Measurements from ENCODE around the gene TRAF3. TPM values are rescaled to one million over a fixed set of nuclear protein-coding genes. Genes with fewer than 3 reads are reported as not detected.
"Not testable (repeated sequence)": the region's sequence is repeated elsewhere in the genome, so short reads cannot be mapped to it uniquely, and the experiment has no call there.

The TRAF3 gene
- total RNA-seq, 2 experiments from 2014 or later, result 52.9 to 54.4 TPM

DNA sequence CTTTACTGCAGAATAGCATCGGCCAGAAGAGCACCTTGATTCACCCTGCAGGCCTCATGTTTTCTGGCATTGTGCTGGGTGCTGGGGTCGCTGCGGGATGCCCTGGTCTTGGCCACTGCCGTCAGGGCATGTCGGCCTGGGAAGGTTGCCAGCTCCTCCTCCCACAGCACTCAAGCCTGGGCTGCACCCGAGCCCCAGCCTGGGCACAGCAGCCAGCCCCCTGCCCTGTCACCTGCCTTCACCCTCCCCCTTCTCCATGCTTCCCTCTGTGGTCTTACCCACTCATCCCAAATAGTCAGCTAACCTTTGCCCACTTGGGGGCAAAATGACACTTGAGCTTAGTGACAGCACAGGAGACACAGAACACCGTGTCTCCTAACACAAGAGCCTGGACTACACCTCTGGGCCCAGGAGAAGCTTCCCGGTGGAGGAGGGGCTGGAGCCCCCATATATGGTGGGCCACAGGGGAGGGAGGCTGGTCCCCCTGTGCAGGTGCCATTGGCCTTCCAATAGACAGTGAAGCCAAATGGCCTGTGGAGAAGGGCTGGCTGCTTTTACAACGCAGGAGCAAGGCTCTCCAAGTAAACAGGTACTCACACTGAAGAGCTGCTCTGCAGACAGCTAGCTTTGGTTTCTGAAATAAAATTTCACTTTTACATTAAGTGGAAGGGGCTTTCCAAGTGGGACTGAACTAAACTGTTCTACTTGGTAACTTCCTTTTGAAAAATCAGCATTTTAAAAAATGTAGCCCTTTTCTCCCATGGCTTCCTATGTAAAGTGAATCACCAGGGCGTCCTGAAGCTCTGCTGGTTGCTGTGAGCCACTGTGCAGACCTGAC lies 94.0 kb downstream of the TRAF3 start:
- CTCF ChIA-PET, result interaction anchor here (0.9 kb wide), 1 partner anchor 19 kb away, joined by 3 read pairs; no protein-coding TSS in a partner anchor
- POLR2A ChIA-PET, result no interaction called here

DNA sequence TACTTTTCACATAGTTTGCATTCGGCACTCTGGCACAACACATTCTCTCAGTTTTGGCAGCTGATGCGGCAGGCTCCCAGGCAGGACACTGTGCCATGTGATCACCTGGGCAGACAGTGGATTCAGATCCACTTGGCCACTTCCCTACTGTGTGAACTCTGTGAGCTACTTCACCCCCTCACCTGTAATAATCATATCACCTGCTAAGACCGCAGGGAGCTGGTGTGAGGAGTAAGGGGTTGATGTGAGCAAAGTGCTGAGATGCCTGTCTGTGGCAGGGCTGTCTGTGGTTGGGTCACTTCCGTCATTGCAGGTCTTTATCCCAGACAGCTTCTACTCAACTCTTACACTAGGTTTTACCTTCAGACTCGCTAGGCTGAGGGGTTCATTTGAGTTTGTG lies 94.8 kb downstream of the TRAF3 start:
- ChIA-PET CTCF (no interaction called here), POLR2A (no interaction called here)

DNA sequence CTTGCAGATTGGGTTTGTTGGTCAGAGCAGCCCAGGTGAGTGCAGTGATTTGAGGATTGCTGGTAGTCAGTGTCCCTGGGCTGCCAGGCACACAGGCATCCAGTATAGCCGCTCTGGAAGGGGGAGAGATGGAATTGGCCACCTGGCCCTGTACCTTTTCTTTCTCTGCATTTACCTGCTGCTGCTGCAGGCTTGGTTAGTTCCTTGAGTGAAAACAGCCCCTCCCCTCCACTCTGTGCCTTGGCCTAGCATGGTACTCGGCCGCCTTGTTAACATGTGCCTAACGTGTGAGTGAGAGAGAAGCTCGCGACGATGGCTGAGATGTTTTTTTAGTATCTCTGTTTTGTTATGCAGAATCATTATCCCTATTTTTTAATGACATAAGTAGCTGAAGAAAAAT lies 95.9 kb downstream of the TRAF3 start:
- POLR2A ChIA-PET, result no interaction called here
- CTCF ChIA-PET, result no interaction called here

DNA sequence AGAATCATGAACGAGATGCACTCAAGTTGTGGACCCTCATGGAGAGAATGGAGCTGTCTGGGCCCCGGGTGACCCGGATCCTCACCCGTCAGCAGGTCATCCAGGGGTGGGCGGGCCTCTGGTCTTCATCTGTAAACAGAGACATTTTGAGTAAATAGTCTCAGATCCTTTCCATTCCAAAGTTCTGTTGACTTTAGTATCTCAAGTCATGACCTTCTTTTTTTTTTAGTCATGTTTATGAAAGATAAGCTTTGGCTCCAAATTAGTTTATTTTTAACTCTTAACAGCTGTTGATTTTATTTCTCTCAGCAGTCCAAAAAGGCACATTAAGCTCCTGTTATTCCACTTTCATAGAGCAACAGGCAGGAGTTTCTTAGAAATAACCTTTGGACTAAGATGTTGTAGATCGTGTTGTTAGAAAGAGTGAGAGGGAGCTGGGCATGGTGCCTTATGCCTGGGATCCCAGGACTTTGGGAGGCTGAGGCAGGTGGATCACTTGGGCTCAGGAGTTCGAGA lies 96.4 kb downstream of the TRAF3 start:
- ChIA-PET CTCF (no interaction called here), POLR2A (interaction anchor here (0.6 kb wide), 3 partner anchors 74 to 983 kb away, joined by 3 read pairs; no protein-coding TSS in a partner anchor)

DNA sequence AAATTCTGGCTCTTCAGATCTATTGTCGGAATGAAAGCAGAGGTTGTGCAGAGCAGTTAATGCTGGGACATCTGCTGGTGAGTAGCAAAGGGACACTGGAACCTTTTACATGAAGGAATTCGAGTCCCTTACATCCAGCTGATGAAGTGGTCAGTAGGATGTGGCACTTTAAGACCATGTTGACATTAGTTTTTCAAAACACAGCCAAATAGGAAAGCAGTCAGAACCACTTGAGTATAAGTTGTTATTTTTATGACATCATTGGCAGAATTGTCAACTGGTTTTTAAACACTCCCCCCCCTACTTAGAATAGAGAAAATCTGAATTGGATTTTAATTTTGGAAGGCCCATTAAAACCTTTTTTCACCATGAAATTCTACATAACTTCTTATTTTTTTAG lies 98.4 kb downstream of the TRAF3 start:
- POLR2A ChIA-PET, result no interaction called here
- CTCF ChIA-PET, result no interaction called here

DNA sequence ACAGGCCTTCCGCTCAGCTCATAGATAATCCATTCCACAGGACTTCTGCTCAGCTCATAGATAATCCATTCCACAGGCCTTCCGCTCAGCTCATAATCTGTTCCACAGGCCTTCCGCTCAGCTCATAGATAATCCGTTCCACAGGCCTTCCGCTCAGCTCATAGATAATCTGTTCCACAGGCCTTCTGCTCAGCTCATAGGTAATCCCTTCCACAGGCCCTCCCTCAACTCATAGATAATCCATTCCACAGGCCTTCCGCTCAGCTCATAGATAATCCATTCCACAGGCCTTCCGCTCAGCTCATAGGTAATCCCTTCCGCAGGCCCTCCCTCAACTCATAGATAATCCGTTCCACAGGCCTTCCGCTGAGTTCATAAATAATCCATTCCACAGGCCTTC lies 100.3 kb downstream of the TRAF3 start:
- POLR2A ChIA-PET, result not testable (repeated sequence)
- CTCF ChIA-PET, result interaction anchor here (0.7 to 1.2 kb wide), 5 partner anchors 9 to 312 kb away, joined by 3 to 5 read pairs (median 3); no protein-coding TSS in a partner anchor

DNA sequence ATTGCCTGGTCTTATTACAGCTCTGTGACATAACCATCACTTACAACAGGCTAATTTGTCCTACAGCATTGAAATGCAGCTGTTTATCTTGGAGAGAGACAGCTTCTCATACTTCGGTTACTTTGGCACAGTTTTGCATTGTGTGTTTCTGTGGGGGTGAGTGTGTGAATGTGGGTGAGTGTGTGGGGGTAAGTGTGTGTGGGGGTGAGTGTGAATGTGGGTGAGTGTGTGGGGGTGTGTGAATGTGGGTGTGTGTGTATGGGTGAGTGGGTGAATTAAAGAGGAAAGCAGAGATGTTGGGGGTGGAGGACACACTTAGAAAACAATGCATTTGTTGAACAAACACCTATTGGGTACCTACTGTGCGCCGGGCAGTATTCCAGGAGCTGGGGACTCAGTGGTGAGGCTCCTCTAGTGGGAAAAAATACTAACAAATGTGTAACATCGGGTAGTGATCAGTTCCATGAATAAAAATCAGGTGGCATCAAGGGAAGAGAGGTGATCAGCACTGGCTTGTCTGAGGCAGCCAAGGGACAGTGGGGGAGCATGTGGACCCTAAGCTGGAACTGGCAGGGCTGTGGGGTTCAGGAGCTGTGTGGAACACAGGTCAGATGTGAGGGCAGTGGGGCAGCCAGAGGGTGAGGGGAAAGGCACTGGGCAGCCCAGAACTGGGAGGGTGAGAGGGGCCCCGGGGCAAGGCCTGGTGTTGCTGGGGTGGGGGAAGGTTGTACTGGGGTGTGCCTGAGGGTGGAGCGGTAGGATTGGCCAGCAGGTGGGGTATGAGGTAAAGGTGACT lies 101.1 kb downstream of the TRAF3 start:
- POLR2A ChIA-PET, result no interaction called here

DNA sequence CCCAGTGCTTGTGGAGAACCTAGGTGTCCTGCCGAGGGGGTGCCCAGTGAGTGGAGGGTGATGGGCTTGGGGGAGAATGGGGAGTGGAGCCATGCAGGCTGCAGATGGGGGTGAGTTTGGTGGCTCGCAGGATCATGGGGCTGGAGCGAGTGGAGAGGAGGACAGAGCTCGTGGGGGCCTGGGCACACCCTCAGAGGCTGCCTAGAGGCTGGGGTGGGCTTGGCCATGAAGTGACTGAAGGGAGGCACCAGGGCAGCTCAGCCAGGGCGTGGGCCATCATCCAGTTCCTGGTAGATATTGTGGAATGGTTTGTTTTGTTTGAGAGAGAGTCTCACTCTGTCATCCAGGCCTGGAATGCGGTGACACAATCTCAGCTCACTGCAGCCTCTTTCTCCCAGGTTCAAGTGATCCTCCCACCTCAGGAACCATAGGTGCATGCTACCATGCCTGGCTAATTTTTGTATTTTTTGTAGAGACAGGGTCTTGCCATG lies 101.8 kb downstream of the TRAF3 start:
- POLR2A ChIA-PET, result interaction anchor here (0.7 kb wide), 1 partner anchor 19 kb away, joined by 3 read pairs; no protein-coding TSS in a partner anchor
- CTCF ChIA-PET, result interaction anchor here (0.6 kb wide), 1 partner anchor 18 kb away, joined by 3 read pairs; no protein-coding TSS in a partner anchor

More for the DNA sequence above, 101.1 kb downstream of the TRAF3 start:
- CTCF ChIA-PET, result interaction anchor here (0.7 kb wide), 2 partner anchors 29 to 86 kb away, joined by 3 to 4 read pairs; no protein-coding TSS in a partner anchor

DNA sequence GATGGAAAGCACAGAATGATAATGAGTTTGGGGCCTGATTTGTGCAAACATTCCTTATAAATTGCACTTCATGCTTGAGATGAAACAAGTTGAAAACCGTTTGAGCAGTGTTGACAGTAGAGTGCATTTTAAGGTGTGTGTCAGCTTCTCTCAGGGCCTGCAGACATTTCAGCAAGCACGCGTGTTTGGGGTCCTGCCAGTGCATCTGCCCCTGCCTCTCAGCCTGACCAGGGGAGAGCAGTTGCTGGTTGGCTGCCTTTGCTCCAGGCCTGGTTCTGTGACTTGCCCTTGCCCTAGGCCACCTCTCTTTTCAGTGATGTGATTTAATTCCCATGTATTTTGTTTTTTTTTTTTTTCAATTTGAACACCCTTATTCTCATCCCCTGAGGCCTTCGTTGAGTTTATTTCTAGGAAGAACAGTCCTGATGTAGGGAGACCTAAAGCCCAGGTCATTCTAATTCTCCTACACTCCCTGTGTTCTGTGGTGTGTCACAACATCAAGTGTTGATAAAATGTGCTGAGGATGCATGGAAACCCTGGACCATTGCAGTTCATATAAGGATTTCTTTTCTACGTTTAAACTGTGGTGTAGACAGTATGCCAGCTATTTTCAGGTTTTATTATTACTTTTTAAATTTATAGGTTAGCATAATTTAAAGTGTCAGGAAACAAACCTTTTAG lies 105.1 kb downstream of the TRAF3 start:
- ChIA-PET CTCF (interaction anchor here (1.1 to 1.7 kb wide), 2 partner anchors 324 to 520 kb away, joined by 3 to 4 read pairs; no protein-coding TSS in a partner anchor), POLR2A (no interaction called here)

DNA sequence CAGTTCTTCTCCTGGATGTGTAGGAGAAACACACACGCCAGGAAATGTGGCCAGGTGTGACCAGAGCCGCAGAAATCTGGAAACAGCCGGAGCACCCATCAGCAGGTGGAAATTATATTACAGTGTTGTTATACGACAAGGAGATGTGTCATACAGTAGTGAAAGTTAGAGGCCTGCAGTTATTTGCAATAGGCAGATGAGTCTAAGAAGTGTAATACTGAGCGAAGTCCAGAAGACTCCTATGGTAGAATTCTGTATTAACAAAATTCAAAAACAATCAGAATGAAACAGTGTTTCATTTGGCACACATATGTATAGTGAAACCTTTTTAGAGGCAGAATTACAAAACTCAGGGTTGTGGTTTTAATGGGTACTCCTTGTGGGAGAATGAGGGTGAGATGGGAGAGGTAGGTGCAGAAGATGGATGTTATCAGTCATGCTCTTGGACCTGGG lies 105.9 kb downstream of the TRAF3 start:
- ChIA-PET CTCF (no interaction called here), POLR2A (no interaction called here)

DNA sequence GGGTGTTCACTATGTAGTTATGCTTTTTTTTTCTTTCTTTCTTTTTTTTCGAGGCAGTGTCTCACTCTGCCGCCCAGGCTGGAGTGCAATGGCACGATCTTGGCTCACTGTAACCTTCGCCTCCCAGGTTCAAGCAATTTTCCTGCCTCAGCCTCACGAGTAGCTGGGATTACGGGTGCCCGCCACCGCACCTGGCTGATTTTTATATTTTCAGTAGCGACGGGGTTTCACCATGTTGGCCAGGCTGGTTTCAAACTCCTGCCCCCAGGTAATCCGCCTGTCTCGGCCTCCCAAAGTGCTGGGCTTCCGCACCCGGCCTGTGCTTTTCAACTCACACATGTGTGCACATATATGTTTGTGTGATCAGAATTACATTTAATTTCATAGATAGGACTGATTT lies 106.3 kb downstream of the TRAF3 start:
- CTCF ChIA-PET, result no interaction called here
- POLR2A ChIA-PET, result no interaction called here

DNA sequence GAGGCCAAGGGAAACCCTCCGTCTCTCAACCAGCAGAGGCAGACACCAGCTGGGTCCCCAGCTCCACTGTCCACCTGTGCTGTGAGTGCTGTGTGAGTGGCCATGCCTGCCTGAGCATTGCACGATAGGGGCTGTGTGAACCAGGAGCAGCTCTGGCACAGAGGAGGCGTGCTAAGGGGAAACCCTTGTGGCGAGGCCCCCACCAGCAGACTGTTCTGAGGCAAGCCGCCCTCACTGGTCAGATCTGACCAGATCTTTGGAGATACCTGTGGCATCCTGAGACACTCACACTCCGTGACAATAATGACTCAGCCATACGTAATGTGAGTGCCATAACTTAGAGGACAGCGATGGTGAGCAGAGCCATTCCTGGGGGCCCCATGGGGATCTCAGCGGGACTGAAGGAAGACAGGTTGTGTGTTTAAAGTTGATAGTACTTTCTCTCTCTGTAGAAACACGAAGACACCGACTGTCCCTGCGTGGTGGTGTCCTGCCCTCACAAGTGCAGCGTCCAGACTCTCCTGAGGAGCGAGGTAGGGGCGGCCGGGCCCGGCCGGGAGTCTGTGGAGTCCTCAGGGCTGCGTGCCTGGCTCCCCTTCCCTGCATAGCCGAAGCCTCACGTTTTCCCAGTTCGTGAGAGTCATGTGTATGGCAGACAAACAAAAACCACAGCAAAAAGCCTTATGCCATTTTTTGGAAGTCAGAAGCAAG lies 108.6 kb downstream of the TRAF3 start:
- CTCF ChIA-PET, result no interaction called here
- POLR2A ChIA-PET, result no interaction called here

DNA sequence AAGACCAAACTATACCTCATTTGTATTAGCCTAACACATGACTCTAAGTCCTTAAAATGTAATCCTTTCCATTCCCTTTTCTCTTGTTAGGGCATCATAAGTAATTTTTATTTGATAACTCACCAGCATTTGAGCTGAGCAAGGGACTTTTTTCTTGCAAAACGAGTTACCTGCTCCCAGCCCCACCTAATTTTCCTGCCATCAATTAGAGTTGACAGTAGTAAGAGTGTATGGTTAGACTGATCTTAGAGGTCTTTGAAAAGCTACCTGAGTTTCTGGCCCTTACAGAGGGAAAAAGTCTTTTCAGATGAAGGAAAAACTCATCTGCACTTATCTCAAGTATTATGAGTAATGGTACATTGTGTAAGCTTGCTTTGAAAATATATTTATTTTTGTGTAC lies 111.5 kb downstream of the TRAF3 start:
- ChIA-PET POLR2A (no interaction called here), CTCF (no interaction called here)

DNA sequence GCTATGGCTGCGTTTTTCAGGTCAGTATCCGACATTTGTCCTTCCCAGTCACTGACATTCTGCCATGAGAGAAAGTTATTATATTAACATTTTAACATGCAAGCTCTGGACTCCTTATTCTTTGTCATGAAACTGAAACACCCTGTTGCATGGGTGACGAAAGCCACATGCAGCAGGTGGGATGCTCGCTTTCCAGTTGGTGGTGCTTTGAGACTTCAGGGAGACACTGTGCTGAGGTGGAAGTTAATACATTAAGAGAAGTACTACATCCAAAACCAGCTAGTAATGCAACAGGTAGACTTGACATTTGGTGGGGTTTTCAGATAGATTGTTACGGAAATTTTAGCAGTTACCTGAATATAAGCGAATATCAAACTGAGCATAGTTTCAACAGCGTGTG lies 112.4 kb downstream of the TRAF3 start:
- CTCF ChIA-PET, result no interaction called here

DNA sequence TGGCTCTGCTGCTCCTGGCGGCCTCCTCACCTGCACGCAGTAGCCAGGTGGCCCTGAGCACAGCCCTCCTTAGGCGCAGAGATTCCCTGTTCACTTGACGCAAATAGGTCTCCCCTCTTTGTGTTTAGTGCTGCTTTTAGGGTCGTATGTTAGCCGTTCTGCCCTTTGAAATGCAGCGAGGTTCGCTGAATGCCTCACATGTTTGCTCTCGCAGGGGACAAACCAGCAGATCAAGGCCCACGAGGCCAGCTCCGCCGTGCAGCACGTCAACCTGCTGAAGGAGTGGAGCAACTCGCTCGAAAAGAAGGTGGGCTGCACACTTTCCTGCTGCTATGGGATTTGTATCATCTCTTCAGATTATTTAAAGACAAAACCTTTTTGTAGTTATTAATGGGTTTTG lies 113.9 kb downstream of the TRAF3 start:
- ChIA-PET CTCF (no interaction called here), POLR2A (no interaction called here)

More for the DNA sequence above, 112.4 kb downstream of the TRAF3 start:
- POLR2A ChIA-PET, result no interaction called here

DNA sequence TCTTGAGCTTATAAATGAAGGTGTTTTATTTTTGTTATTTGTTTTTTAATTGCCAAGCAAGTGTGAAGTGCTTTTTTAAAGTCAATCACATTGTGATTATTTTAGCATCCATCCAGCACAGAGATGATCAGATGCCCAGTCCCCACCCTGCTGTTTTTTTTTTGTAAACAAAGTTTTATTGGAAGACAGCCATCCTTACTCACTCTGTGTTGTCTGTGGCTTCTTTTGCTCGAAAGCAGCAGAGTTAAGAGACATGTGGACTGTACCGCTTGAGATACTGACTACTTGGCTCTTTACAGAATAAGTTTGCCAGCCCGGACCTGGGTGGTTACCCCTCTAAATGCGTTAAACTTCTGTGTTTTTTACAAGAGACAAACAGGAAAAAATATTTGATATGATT lies 114.3 kb downstream of the TRAF3 start:
- CTCF ChIA-PET, result no interaction called here
- POLR2A ChIA-PET, result no interaction called here

DNA sequence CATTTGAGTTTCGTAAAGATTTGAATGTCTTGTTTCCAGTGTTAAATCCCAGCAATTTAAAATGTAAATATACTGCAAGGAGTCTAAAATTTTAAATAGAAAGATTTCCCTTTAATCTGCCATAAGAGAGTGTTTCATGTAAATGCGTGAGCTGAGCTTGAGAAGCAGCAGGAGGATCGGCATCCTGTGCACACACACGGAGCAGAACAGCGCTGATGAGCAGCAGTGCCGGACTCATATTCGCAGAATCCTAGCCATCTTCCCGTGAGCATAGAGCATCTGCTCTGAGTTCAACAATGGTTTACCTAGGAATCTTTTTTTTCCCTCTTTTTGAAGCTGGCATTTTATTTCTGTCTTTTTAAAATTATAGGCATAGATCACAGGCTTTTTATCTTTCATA lies 115.4 kb downstream of the TRAF3 start:
- ChIA-PET CTCF (no interaction called here), POLR2A (no interaction called here)

DNA sequence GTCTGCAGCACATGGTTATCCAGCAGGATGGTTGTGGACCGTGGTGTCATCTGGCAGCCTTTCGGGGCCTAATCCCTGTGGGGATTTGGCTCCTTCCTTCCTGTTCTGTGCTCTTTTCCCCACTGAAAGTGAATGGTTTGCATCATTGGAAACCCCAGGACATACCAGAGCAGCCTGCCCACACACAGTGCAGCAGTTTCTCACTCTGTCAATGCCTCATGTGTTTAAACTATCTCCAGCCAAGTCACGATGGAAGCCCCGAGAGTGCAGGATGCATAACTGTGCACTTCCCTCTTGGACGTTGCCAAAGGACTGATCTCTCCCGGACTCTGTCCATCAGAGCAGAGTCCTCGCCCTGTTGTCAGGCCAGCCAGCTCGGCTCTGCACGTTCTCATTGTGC lies 116.2 kb downstream of the TRAF3 start:
- CTCF ChIA-PET, result no interaction called here

DNA sequence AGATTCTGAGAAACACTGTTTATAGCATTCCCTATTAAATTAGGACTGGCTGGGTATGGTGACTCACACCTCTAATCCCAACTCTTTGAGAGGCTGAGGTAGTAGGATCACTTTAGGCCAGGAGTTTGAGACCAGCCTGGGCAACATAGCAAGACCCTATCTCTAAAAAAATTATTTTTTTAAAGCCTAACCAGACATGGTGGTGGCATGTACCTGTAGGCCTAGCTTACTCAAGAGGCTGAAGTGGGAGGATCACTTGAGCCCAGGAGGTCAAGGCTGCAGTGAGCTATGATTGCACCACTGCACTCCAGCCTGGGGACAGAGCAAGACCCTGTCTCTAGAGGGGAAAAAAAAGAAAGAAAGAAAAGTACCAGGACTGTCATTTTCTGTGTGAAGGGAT lies 119.5 kb downstream of the TRAF3 start:
- POLR2A ChIA-PET, result not testable (repeated sequence)
- CTCF ChIA-PET, result interaction anchor here (1.3 kb wide), 1 partner anchor 17 kb away, joined by 3 read pairs; no protein-coding TSS in a partner anchor

More for the DNA sequence above, 116.2 kb downstream of the TRAF3 start:
- POLR2A ChIA-PET, result no interaction called here
